Fibroblast of lung (primary cell): ENCODE results near the gene ZP2.

ENCODE experiments used
- EZH2 ChIP-seq: IDR thresholded peaks from 2 replicates; pipeline ENCODE4 v1.5.1; 2012; ENCODE audit warnings: low read length, control low read depth, mild to moderate bottlenecking; ENCODE audit errors: missing control alignments
- TF ChIP-seq, protein P1 (sequence below), 2 donors: IDR thresholded peaks in 1 of 2; conservative IDR thresholded peaks in 1 of 2; 1 replicate in 1 of 2; 2 replicates in 1 of 2; pipeline ENCODE4 v1.5.1; 2011 to 2012; ENCODE audit warnings: low read length in 2 of 2, control low read depth in 1 of 2, inconsistent platforms in 1 of 2, low read depth in 1 of 2, mild to moderate bottlenecking in 1 of 2

- TF ChIP-seq, protein P1, sequence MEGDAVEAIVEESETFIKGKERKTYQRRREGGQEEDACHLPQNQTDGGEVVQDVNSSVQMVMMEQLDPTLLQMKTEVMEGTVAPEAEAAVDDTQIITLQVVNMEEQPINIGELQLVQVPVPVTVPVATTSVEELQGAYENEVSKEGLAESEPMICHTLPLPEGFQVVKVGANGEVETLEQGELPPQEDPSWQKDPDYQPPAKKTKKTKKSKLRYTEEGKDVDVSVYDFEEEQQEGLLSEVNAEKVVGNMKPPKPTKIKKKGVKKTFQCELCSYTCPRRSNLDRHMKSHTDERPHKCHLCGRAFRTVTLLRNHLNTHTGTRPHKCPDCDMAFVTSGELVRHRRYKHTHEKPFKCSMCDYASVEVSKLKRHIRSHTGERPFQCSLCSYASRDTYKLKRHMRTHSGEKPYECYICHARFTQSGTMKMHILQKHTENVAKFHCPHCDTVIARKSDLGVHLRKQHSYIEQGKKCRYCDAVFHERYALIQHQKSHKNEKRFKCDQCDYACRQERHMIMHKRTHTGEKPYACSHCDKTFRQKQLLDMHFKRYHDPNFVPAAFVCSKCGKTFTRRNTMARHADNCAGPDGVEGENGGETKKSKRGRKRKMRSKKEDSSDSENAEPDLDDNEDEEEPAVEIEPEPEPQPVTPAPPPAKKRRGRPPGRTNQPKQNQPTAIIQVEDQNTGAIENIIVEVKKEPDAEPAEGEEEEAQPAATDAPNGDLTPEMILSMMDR (conservative IDR thresholded peaks at IDR 0.05 in 1 of 2, IDR thresholded peaks at IDR 0.05 in 1 of 2; ENCODE audit: low read depth in 1 of 2, low read length in 2 of 2): no peak
- TF ChIP-seq EZH2: no peak
Observed at GRCh38 chr16:21184834-21185233, 26.5 kb downstream of the ZP2 start.
